ENCODE data around the gene CAMK1. TPM values are rescaled to one million over a fixed set of nuclear protein-coding genes. Genes with fewer than 3 reads are reported as not detected.
A peak's percentile ranks its signal among the peaks of the same experiment; 100 is the strongest.

Gene CAMK1
- total RNA-seq, 1 donor from 2014 or later = 42.5 TPM

- intact Hi-C loops (cut with DNase I) = loop anchor here (10.0 kb wide), 1 partner anchor 126 kb away; the partner anchor contains the start of gene CRELD1
- Histone ChIP-seq H3K9me3 (no peaks in the 10 kb centered on the region), H3K4me3 (no peak overlapping the region), H3K27me3 (no peaks in the 10 kb centered on the region), H3K4me1 (peaks cover 19% of the 10 kb centered on the region), H3K27ac (peak overlapping the region; percentile 94), H3K36me3 (peaks cover 0 to 42% of the 10 kb centered on the region in 2 donors)
- DNase-seq (ENCODE audit: extremely low spot score in 2 of 2) = no peak
- TF ChIP-seq POLR2AphosphoS5 (IDR thresholded peaks at IDR 0.05; ENCODE audit: insufficient read depth in 1 of 2, low read depth in 1 of 2) (no peak), POLR2A (IDR thresholded peaks at IDR 0.05) (no peak), CTCF (IDR thresholded peaks at IDR 0.05) (no peak)
These were observed 38.7 kb upstream of the CAMK1 start for GRCh38 chr3:9808345-9809037.

- H3K36me3 ChIP-seq = peaks cover 0 to 42% of the 10 kb centered on the region in 2 donors
These were observed 38.2 kb upstream of the CAMK1 start for GRCh38 chr3:9807981-9808344.

GRCh38 chr3:9806688-9807589 is 37.2 kb upstream of the CAMK1 start:
- intact Hi-C loops (cut with DNase I) = loop anchor here (10.0 kb wide), 1 partner anchor 128 kb away; the partner anchor contains the start of gene CRELD1
- Histone ChIP-seq H3K4me1 (peaks cover 19% of the 10 kb centered on the region), H3K4me3 (no peak overlapping the region), H3K9me3 (no peaks in the 10 kb centered on the region), H3K36me3 (peaks cover 0 to 46% of the 10 kb centered on the region in 2 donors), H3K27me3 (no peaks in the 10 kb centered on the region), H3K27ac (no peak overlapping the region)
- DNase-seq (ENCODE audit: extremely low spot score in 2 of 2) = no peak
- TF ChIP-seq CTCF (IDR thresholded peaks at IDR 0.05) (no peak), POLR2A (IDR thresholded peaks at IDR 0.05) (no peak), POLR2AphosphoS5 (IDR thresholded peaks at IDR 0.05; ENCODE audit: insufficient read depth in 1 of 2, low read depth in 1 of 2) (no peak)

More at GRCh38 chr3:9807981-9808344, 38.2 kb upstream of the CAMK1 start:
- Histone ChIP-seq H3K27ac (no peak overlapping the region), H3K27me3 (no peaks in the 10 kb centered on the region), H3K4me1 (peaks cover 19% of the 10 kb centered on the region), H3K9me3 (no peaks in the 10 kb centered on the region), H3K4me3 (no peak overlapping the region)
- intact Hi-C loops (cut with DNase I) = loop anchor here (10.0 kb wide), 1 partner anchor 127 kb away; the partner anchor contains the start of gene CRELD1
- no peak for DNase-seq (ENCODE audit: extremely low spot score in 2 of 2)
- TF ChIP-seq CTCF (IDR thresholded peaks at IDR 0.05) (no peak), POLR2AphosphoS5 (IDR thresholded peaks at IDR 0.05; ENCODE audit: insufficient read depth in 1 of 2, low read depth in 1 of 2) (no peak), POLR2A (IDR thresholded peaks at IDR 0.05) (no peak)

GRCh38 chr3:9806137-9806536 is 36.4 kb upstream of the CAMK1 start:
- Histone ChIP-seq H3K9me3 (no peaks in the 10 kb centered on the region), H3K4me3 (no peak overlapping the region), H3K4me1 (peaks cover 18% of the 10 kb centered on the region), H3K27ac (no peak overlapping the region), H3K36me3 (peaks cover 5 to 54% of the 10 kb centered on the region in 2 donors), H3K27me3 (no peaks in the 10 kb centered on the region)
- TF ChIP-seq CTCF (IDR thresholded peaks at IDR 0.05) (no peak), POLR2A (IDR thresholded peaks at IDR 0.05) (no peak), POLR2AphosphoS5 (IDR thresholded peaks at IDR 0.05; ENCODE audit: insufficient read depth in 1 of 2, low read depth in 1 of 2) (no peak)
- intact Hi-C loops (cut with DNase I) = loop anchor here (10.0 kb wide), 1 partner anchor 129 kb away; the partner anchor contains the start of gene CRELD1
- no peak for DNase-seq (ENCODE audit: extremely low spot score in 2 of 2)
